ENCODE data around the gene FIGN. TPM values are rescaled to one million over a fixed set of nuclear protein-coding genes. Genes with fewer than 3 reads are reported as not detected.
A peak's percentile ranks its signal among the peaks of the same experiment; 100 is the strongest.

Gene FIGN
- total RNA-seq, 1 experiment from 2014 or later, result 19.4 TPM

- H3K27ac Mint-ChIP-seq, result no peak overlapping the region
- ChIA-PET CTCF (no interaction called here), POLR2A (no interaction called here)
- no peak for TF ChIP-seq MXD4 (CRISPR knock-in tag; IDR thresholded peaks at IDR 0.05; ENCODE audit: borderline replicate concordance)
- DNase-seq (ENCODE audit: low spot score) (no peak), ATAC-seq (no peak)
- H3K9me3 Mint-ChIP-seq, result no peaks in the 10 kb centered on the region
- H3K4me1 Mint-ChIP-seq, result peaks cover 52% of the 10 kb centered on the region
- no peak overlapping the region for H3K4me3 Mint-ChIP-seq
- no peaks in the 10 kb centered on the region for H3K27me3 Mint-ChIP-seq (ENCODE audit: low read depth)
- H3K36me3 Mint-ChIP-seq, result no peaks in the 10 kb centered on the region
Observed at GRCh38 chr2:163730556-163730955, 5.3 kb downstream of the FIGN start.

GRCh38 chr2:163729636-163730273 is 6.1 kb downstream of the FIGN start:
- H3K9me3 Mint-ChIP-seq, result no peaks in the 10 kb centered on the region
- H3K4me1 Mint-ChIP-seq, result peaks cover 52% of the 10 kb centered on the region
- POLR2A ChIA-PET, result no interaction called here
- H3K4me3 Mint-ChIP-seq, result no peak overlapping the region
- DNase-seq (ENCODE audit: low spot score) (no peak), ATAC-seq (peak; percentile 61)
- CTCF ChIA-PET, result no interaction called here
- no peak overlapping the region for H3K27ac Mint-ChIP-seq
- TF ChIP-seq ZNF281 (CRISPR knock-in tag; IDR thresholded peaks at IDR 0.05) (no peak), CBFB (CRISPR knock-in tag; IDR thresholded peaks at IDR 0.05; ENCODE audit: low read depth) (no peak)
- no peaks in the 10 kb centered on the region for H3K36me3 Mint-ChIP-seq
- no peaks in the 10 kb centered on the region for H3K27me3 Mint-ChIP-seq (ENCODE audit: low read depth)

- no peaks in the 10 kb centered on the region for H3K9me3 Mint-ChIP-seq
- ATAC-seq (no peak), DNase-seq (ENCODE audit: low spot score) (no peak)
- no peak overlapping the region for H3K27ac Mint-ChIP-seq
- POLR2A ChIA-PET, result interaction anchor here (1.4 kb wide), 1 partner anchor 11 kb away, joined by 3 read pairs; no protein-coding TSS in a partner anchor
- no peak overlapping the region for H3K4me3 Mint-ChIP-seq
- peaks cover 14% of the 10 kb centered on the region for H3K4me1 Mint-ChIP-seq
- peaks cover 5% of the 10 kb centered on the region; the same call in 1 of the 2 replicates for H3K27me3 Mint-ChIP-seq (ENCODE audit: low read depth)
- CTCF ChIA-PET, result no interaction called here
- no peaks in the 10 kb centered on the region for H3K36me3 Mint-ChIP-seq
- TF ChIP-seq TEAD4 (CRISPR knock-in tag; IDR thresholded peaks at IDR 0.05) (no peak), ZSCAN18 (CRISPR knock-in tag; IDR thresholded peaks at IDR 0.05) (no peak), RELA (CRISPR knock-in tag; IDR thresholded peaks at IDR 0.05; ENCODE audit: borderline replicate concordance) (no peak), PRDM15 (CRISPR knock-in tag; IDR thresholded peaks at IDR 0.05) (no peak), ZNF219 (CRISPR knock-in tag; IDR thresholded peaks at IDR 0.05; ENCODE audit: borderline replicate concordance) (no peak), PRRX2 (CRISPR knock-in tag; IDR thresholded peaks at IDR 0.05) (no peak), TEAD1 (CRISPR knock-in tag; IDR thresholded peaks at IDR 0.05) (no peak), ZNF671 (CRISPR knock-in tag; IDR thresholded peaks at IDR 0.05) (no peak), NFYB (CRISPR knock-in tag; conservative IDR thresholded peaks at IDR 0.05; ENCODE audit: low read depth) (no peak), USF1 (CRISPR knock-in tag; IDR thresholded peaks at IDR 0.05) (no peak), MXD4 (CRISPR knock-in tag; IDR thresholded peaks at IDR 0.05; ENCODE audit: borderline replicate concordance) (no peak)
- TF ChIP-seq, protein P1, sequence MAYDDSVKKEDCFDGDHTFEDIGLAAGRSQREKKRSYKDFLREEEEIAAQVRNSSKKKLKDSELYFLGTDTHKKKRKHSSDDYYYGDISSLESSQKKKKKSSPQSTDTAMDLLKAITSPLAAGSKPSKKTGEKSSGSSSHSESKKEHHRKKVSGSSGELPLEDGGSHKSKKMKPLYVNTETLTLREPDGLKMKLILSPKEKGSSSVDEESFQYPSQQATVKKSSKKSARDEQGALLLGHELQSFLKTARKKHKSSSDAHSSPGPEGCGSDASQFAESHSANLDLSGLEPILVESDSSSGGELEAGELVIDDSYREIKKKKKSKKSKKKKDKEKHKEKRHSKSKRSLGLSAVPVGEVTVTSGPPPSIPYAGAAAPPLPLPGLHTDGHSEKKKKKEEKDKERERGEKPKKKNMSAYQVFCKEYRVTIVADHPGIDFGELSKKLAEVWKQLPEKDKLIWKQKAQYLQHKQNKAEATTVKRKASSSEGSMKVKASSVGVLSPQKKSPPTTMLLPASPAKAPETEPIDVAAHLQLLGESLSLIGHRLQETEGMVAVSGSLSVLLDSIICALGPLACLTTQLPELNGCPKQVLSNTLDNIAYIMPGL (CRISPR knock-in tag; IDR thresholded peaks at IDR 0.05), result no peak
- TF ChIP-seq, protein P2, sequence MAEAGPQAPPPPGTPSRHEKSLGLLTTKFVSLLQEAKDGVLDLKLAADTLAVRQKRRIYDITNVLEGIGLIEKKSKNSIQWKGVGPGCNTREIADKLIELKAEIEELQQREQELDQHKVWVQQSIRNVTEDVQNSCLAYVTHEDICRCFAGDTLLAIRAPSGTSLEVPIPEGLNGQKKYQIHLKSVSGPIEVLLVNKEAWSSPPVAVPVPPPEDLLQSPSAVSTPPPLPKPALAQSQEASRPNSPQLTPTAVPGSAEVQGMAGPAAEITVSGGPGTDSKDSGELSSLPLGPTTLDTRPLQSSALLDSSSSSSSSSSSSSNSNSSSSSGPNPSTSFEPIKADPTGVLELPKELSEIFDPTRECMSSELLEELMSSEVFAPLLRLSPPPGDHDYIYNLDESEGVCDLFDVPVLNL (CRISPR knock-in tag; IDR thresholded peaks at IDR 0.05; ENCODE audit: borderline replicate concordance, low read depth), result no peak
- TF ChIP-seq, protein P3, sequence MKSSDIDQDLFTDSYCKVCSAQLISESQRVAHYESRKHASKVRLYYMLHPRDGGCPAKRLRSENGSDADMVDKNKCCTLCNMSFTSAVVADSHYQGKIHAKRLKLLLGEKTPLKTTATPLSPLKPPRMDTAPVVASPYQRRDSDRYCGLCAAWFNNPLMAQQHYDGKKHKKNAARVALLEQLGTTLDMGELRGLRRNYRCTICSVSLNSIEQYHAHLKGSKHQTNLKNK (CRISPR knock-in tag; IDR thresholded peaks at IDR 0.05), result no peak
- TF ChIP-seq, protein P4, sequence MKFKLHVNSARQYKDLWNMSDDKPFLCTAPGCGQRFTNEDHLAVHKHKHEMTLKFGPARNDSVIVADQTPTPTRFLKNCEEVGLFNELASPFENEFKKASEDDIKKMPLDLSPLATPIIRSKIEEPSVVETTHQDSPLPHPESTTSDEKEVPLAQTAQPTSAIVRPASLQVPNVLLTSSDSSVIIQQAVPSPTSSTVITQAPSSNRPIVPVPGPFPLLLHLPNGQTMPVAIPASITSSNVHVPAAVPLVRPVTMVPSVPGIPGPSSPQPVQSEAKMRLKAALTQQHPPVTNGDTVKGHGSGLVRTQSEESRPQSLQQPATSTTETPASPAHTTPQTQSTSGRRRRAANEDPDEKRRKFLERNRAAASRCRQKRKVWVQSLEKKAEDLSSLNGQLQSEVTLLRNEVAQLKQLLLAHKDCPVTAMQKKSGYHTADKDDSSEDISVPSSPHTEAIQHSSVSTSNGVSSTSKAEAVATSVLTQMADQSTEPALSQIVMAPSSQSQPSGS (CRISPR knock-in tag; IDR thresholded peaks at IDR 0.05; ENCODE audit: borderline replicate concordance, low read depth), result no peak
Observed at GRCh38 chr2:163723881-163724280, 11.9 kb downstream of the FIGN start.
